ENCODE measurements around the gene C10orf143.

GRCh38 chr10:130026670-130027456 lies 83.8 kb downstream of the C10orf143 start:
- no peak for TF ChIP-seq CTCF (IDR thresholded peaks at IDR 0.05)
- no peak for TF ChIP-seq POLR2A (IDR thresholded peaks at IDR 0.05)

Measured in lower leg skin (tissue), 3 donors.